AG09309 (cell line): ENCODE results near the gene SLC9A1.
"Not testable (repeated sequence)": the region's sequence is repeated elsewhere in the genome, so short reads cannot be mapped to it uniquely, and the experiment has no call there.

Source experiments
- DNase-seq: peaks from one replicate; pipeline ENCODE4 v3.0.0-alpha.2; 2010; ENCODE audit warnings: low read depth
- H3K4me3 ChIP-seq: 2 replicates; pipeline ENCODE4 v1.5.1; 2011; ENCODE audit warnings: mild to moderate bottlenecking, low read depth, low read length, moderate library complexity; ENCODE audit not compliant: control insufficient read depth
- CTCF ChIP-seq: IDR thresholded peaks from 2 replicates; pipeline ENCODE4 v1.5.1; 2011; ENCODE audit warnings: mild to moderate bottlenecking, low read depth, low read length, inconsistent platforms; ENCODE audit not compliant: insufficient read depth, control insufficient read depth; ENCODE audit errors: missing control alignments

The SLC9A1 gene

DNA sequence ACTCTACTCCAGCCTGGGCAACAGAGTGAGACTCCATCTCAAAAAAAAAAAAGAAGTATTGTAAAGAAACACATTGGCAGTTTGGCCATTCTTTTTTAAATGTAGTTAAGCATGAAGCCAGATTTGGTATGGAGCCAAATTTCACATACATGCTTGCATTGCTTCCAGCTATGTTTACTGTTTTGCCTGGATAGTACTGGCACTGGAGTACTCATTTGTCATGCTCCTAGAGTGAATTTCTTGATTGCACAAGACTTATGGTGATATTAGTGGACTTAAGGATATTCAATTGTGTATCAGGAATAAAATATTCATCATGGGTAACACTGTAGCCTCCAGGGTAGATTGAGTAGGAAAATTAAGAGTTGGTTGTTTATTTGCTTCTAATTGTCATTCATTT is 24.5 kb upstream of the SLC9A1 start:
- no peak overlapping the region for H3K4me3 ChIP-seq
- DNase-seq: no peak
- no peak for TF ChIP-seq CTCF

- no peak for DNase-seq
- H3K4me3 ChIP-seq: no peak overlapping the region
- no peak for TF ChIP-seq CTCF
Measured at GRCh38 chr1:27176954-27177353, 22.0 kb upstream of the SLC9A1 start.

GRCh38 chr1:27176323-27176722 is 21.4 kb upstream of the SLC9A1 start:
- TF ChIP-seq CTCF: no peak
- H3K4me3 ChIP-seq: no peak overlapping the region
- no peak for DNase-seq

DNA sequence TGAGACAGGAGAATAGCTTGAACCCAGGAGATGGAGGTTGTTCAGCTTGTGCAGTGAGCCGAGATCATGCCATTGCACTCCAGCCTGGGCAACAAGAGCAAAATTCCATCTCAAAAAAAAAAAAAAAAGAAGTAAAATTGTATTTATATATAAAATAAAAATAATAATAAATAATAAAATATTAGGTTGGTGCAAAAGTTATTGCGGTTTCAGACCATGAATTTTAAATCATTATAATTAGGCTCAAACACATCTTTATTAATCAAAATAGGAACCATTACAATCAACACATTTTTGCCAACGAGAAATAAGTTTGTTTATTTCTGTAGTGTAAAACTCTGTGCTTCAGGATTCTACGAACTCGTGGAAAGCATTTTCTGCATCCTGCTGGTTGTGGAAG is 18.1 kb upstream of the SLC9A1 start:
- not testable (repeated sequence) for DNase-seq, H3K4me3 ChIP-seq

GRCh38 chr1:27166929-27167328 is 12.0 kb upstream of the SLC9A1 start:
- DNase-seq: no peak
- TF ChIP-seq CTCF: no peak
- H3K4me3 ChIP-seq: no peak overlapping the region

- no peak overlapping the region for H3K4me3 ChIP-seq
- DNase-seq: no peak
- no peak for TF ChIP-seq CTCF
Measured at GRCh38 chr1:27166351-27166802, 11.5 kb upstream of the SLC9A1 start.

DNA sequence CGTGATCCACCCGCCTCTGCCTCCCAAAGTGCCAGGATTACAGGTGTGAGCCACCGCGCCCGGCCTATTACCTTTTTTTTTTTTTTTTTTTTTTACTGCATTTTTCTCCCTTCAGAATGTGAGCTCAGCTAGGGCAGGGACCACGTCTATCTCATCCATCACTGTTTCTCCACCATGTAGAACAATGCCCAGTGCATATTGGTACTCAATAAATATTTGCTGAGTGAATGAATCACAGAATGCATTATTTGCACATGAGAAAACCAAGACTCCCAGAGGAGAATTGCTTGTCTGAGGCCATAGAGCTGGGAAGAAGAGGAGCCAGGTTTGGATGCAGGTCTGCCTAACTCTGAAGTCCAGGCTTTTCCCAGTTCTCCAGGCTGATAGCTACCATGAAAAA is 8.2 kb upstream of the SLC9A1 start:
- H3K4me3 ChIP-seq: no peak overlapping the region
- TF ChIP-seq CTCF: no peak
- DNase-seq: no peak
